Muscle of arm (tissue), 12 donors: ENCODE results near the gene ASB10. TPM values are rescaled to one million over a fixed set of nuclear protein-coding genes. Genes with fewer than 3 reads are reported as not detected.

ENCODE experiments used
- polyA plus RNA-seq, 12 donors: library from polyadenylated mRNA; unstranded; fragments of 120-200 nt; gene quantifications; one replicate each; pipeline ENCODE4 v1.2.1, GENCODE V29; 2013; ENCODE audit not compliant: insufficient read length in 12 of 12

Gene ASB10
- polyA plus RNA-seq, 12 donors: 1.7 to 6.3 (median 3.3) TPM; not detected in 2

Other genes starting within 250 kb of the ASB10 start
- gene KCNH2, start 208.9 kb downstream of the ASB10 start, polyA plus RNA-seq: 10 to 100 TPM in 10 of 12 donors, 1 to 10 TPM in 1, not detected in 1; 9.1 to 28.0 (median 14.8) TPM
- 10 to 100 TPM in 1 of 12 donors, 1 to 10 TPM in 10, not detected in 1; 4.3 to 15.7 (median 6.2) TPM for gene NOS3, start 196.2 kb downstream of the ASB10 start, polyA plus RNA-seq
- 1 to 10 TPM in 3 of 12 donors, under 1 TPM in 7, not detected in 2; 0.51 to 2.3 (median 0.89) TPM for gene ATG9B, start 162.8 kb downstream of the ASB10 start, polyA plus RNA-seq
- gene ABCB8, start 158.8 kb downstream of the ASB10 start, polyA plus RNA-seq: 10 to 100 TPM in 11 of 12 donors, not detected in 1; 12.2 to 33.6 (median 18.1) TPM
- 1 to 10 TPM in 10 of 12 donors, not detected in 2; 1.5 to 7.7 (median 4.1) TPM for gene ASIC3, start 138.7 kb downstream of the ASB10 start, polyA plus RNA-seq
- gene CDK5, start 129.4 kb downstream of the ASB10 start, polyA plus RNA-seq: 10 to 100 TPM in 1 of 12 donors, 1 to 10 TPM in 9, not detected in 2; 7.7 to 12.7 (median 8.8) TPM
- 100 to 1,000 TPM in 1 of 12 donors, 10 to 100 TPM in 10, not detected in 1; 43.4 to 124 (median 52.7) TPM for gene SLC4A2, start 127.7 kb downstream of the ASB10 start, polyA plus RNA-seq
- gene FASTK, start 106.4 kb downstream of the ASB10 start, polyA plus RNA-seq: 100 to 1,000 TPM in 1 of 12 donors, 10 to 100 TPM in 10, not detected in 1; 52.7 to 146 (median 55.3) TPM
- gene TMUB1, start 103.8 kb downstream of the ASB10 start, polyA plus RNA-seq: 10 to 100 TPM in 11 of 12 donors, not detected in 1; 21.5 to 49.2 (median 26.8) TPM
- gene AGAP3, start 100.8 kb downstream of the ASB10 start, polyA plus RNA-seq: 10 to 100 TPM in 11 of 12 donors, not detected in 1; 62.4 to 86.8 (median 70.9) TPM
- gene GBX1, start 19.6 kb downstream of the ASB10 start, polyA plus RNA-seq: 1 to 10 TPM in 7 of 12 donors, under 1 TPM in 3, not detected in 2; 0.30 to 4.1 (median 1.5) TPM
- not detected for gene H2BK1, start 23.2 kb upstream of the ASB10 start, polyA plus RNA-seq
- gene ABCF2, start 40.0 kb upstream of the ASB10 start, polyA plus RNA-seq: 10 to 100 TPM in 10 of 12 donors, 1 to 10 TPM in 1, not detected in 1; 9.8 to 21.5 (median 17.3) TPM
- gene CHPF2, start 45.2 kb upstream of the ASB10 start, polyA plus RNA-seq: 10 to 100 TPM in 11 of 12 donors, not detected in 1; 15.9 to 26.8 (median 21.6) TPM
- 100 to 1,000 TPM in 11 of 12 donors, not detected in 1; 105 to 195 (median 140) TPM for gene SMARCD3, start 61.4 kb upstream of the ASB10 start, polyA plus RNA-seq
- gene NUB1, start 154.6 kb upstream of the ASB10 start, polyA plus RNA-seq: 10 to 100 TPM in 11 of 12 donors, not detected in 1; 31.4 to 76.1 (median 40.6) TPM
- 10 to 100 TPM in 3 of 12 donors, 1 to 10 TPM in 8, not detected in 1; 2.3 to 25.2 (median 4.6) TPM for gene WDR86, start 222.8 kb upstream of the ASB10 start, polyA plus RNA-seq